ENCODE data around the gene ALKBH1. TPM values are rescaled to one million over a fixed set of nuclear protein-coding genes. Genes with fewer than 3 reads are reported as not detected.
A peak's percentile ranks its signal among the peaks of the same experiment; 100 is the strongest.
"Not testable (repeated sequence)": the region's sequence is repeated elsewhere in the genome, so short reads cannot be mapped to it uniquely, and the experiment has no call there.

ALKBH1 gene
- polyA plus RNA-seq, 1 donor (not counting 4 experiments of a cell fraction or from before 2014, with no cell fraction given) = 13.0 TPM

GRCh38 chr14:77667331-77667730 is 40.5 kb downstream of the ALKBH1 start:
- dilution Hi-C loops (cut with MboI; ENCODE audit: extremely low pct_ligation_motif_present, low sequenced_read_pairs) = no loop called here
- no peak for DNase-seq (ENCODE audit: low read depth, low spot score)
- no peak overlapping the region for H2AFZ ChIP-seq (ENCODE audit: control insufficient read depth, low read length)

GRCh38 chr14:77663293-77663692 is 44.5 kb downstream of the ALKBH1 start:
- TF ChIP-seq EZH2 (IDR thresholded peaks at IDR 0.05; ENCODE audit: low read length) = no peak
- no peak for TF ChIP-seq CTCF (optimal IDR thresholded peaks at IDR 0.05 in 1 of 3, IDR thresholded peaks at IDR 0.05 in 1 of 3, conservative IDR thresholded peaks at IDR 0.05 in 1 of 3; ENCODE audit: extremely low read depth in 1 of 3, insufficient read depth in 2 of 3, low read length in 3 of 3)
- dilution Hi-C loops (cut with MboI; ENCODE audit: extremely low pct_ligation_motif_present, low sequenced_read_pairs) = no loop called here
- peak; percentile 91 for FAIRE-seq

More at GRCh38 chr14:77667331-77667730, 40.5 kb downstream of the ALKBH1 start:
- H3K4me1 ChIP-seq (ENCODE audit: control insufficient read depth, extremely low read depth, insufficient read depth, low read length) = peaks cover 13% of the 10 kb centered on the region
- no peaks in the 10 kb centered on the region for H3K27me3 ChIP-seq (ENCODE audit: control insufficient read depth, extremely low read depth, insufficient read depth, low read length)
- no peak overlapping the region for H3K27ac ChIP-seq (ENCODE audit: control insufficient read depth, insufficient read depth, low read length)
- no peak for TF ChIP-seq CTCF (optimal IDR thresholded peaks at IDR 0.05 in 1 of 3, IDR thresholded peaks at IDR 0.05 in 1 of 3, conservative IDR thresholded peaks at IDR 0.05 in 1 of 3; ENCODE audit: extremely low read depth in 1 of 3, insufficient read depth in 2 of 3, low read length in 3 of 3)
- no peak for TF ChIP-seq EZH2 (IDR thresholded peaks at IDR 0.05; ENCODE audit: low read length)
- no peak overlapping the region for H3K4me2 ChIP-seq (ENCODE audit: control insufficient read depth, extremely low read depth, insufficient read depth, low read depth, low read length)
- no peaks in the 10 kb centered on the region for H3K9me1 ChIP-seq (ENCODE audit: control insufficient read depth, extremely low read depth, insufficient read depth, low read length)
- H4K20me1 ChIP-seq (ENCODE audit: control insufficient read depth, extremely low read depth, insufficient read depth, low read length) = no peaks in the 10 kb centered on the region
- H3K79me2 ChIP-seq (ENCODE audit: control insufficient read depth, insufficient read depth, low read length) = no peaks in the 10 kb centered on the region
- no peak overlapping the region for H3K9ac ChIP-seq (ENCODE audit: control insufficient read depth, extremely low read depth, insufficient read depth, low read length)
- H3K36me3 ChIP-seq (ENCODE audit: control insufficient read depth in 2 of 2, extremely low read depth in 1 of 2, insufficient read depth in 2 of 2, low read length in 2 of 2) = no peaks in the 10 kb centered on the region
- no peaks in the 10 kb centered on the region for H3K9me3 ChIP-seq (ENCODE audit: control insufficient read depth, low read depth, low read length)
- FAIRE-seq = no peak
- H3K4me3 ChIP-seq (ENCODE audit: control insufficient read depth in 2 of 3, extremely low read depth in 1 of 3, insufficient read depth in 2 of 3, low read depth in 1 of 3, low read length in 3 of 3) = no peak overlapping the region

GRCh38 chr14:77661562-77661961 is 46.3 kb downstream of the ALKBH1 start:
- H3K4me3 ChIP-seq (ENCODE audit: control insufficient read depth in 2 of 3, extremely low read depth in 1 of 3, insufficient read depth in 2 of 3, low read depth in 1 of 3, low read length in 3 of 3); H3K79me2 ChIP-seq (ENCODE audit: control insufficient read depth, insufficient read depth, low read length); DNase-seq (ENCODE audit: low read depth, low spot score); H2AFZ ChIP-seq (ENCODE audit: control insufficient read depth, low read length); H3K9me3 ChIP-seq (ENCODE audit: control insufficient read depth, low read depth, low read length); H3K9ac ChIP-seq (ENCODE audit: control insufficient read depth, extremely low read depth, insufficient read depth, low read length); H4K20me1 ChIP-seq (ENCODE audit: control insufficient read depth, extremely low read depth, insufficient read depth, low read length); H3K36me3 ChIP-seq (ENCODE audit: control insufficient read depth in 2 of 2, extremely low read depth in 1 of 2, insufficient read depth in 2 of 2, low read length in 2 of 2); H3K9me1 ChIP-seq (ENCODE audit: control insufficient read depth, extremely low read depth, insufficient read depth, low read length); FAIRE-seq; H3K27ac ChIP-seq (ENCODE audit: control insufficient read depth, insufficient read depth, low read length); H3K27me3 ChIP-seq (ENCODE audit: control insufficient read depth, extremely low read depth, insufficient read depth, low read length); H3K4me2 ChIP-seq (ENCODE audit: control insufficient read depth, extremely low read depth, insufficient read depth, low read depth, low read length); dilution Hi-C loops (cut with MboI; ENCODE audit: extremely low pct_ligation_motif_present, low sequenced_read_pairs): not testable (repeated sequence)
- H3K4me1 ChIP-seq (ENCODE audit: control insufficient read depth, extremely low read depth, insufficient read depth, low read length) = peaks cover 13% of the 10 kb centered on the region

More at GRCh38 chr14:77663293-77663692, 44.5 kb downstream of the ALKBH1 start:
- no peaks in the 10 kb centered on the region for H3K36me3 ChIP-seq (ENCODE audit: control insufficient read depth in 2 of 2, extremely low read depth in 1 of 2, insufficient read depth in 2 of 2, low read length in 2 of 2)
- H3K4me3 ChIP-seq (ENCODE audit: control insufficient read depth in 2 of 3, extremely low read depth in 1 of 3, insufficient read depth in 2 of 3, low read depth in 1 of 3, low read length in 3 of 3) = no peak overlapping the region
- H3K4me2 ChIP-seq (ENCODE audit: control insufficient read depth, extremely low read depth, insufficient read depth, low read depth, low read length) = peak overlapping the region; percentile 33
- peak; percentile 83 for DNase-seq (ENCODE audit: low read depth, low spot score)
- no peaks in the 10 kb centered on the region for H4K20me1 ChIP-seq (ENCODE audit: control insufficient read depth, extremely low read depth, insufficient read depth, low read length)
- H2AFZ ChIP-seq (ENCODE audit: control insufficient read depth, low read length) = no peak overlapping the region
- no peaks in the 10 kb centered on the region for H3K9me3 ChIP-seq (ENCODE audit: control insufficient read depth, low read depth, low read length)
- no peaks in the 10 kb centered on the region for H3K79me2 ChIP-seq (ENCODE audit: control insufficient read depth, insufficient read depth, low read length)
- peaks cover 13% of the 10 kb centered on the region for H3K4me1 ChIP-seq (ENCODE audit: control insufficient read depth, extremely low read depth, insufficient read depth, low read length)
- no peak overlapping the region for H3K9ac ChIP-seq (ENCODE audit: control insufficient read depth, extremely low read depth, insufficient read depth, low read length)
- no peaks in the 10 kb centered on the region for H3K9me1 ChIP-seq (ENCODE audit: control insufficient read depth, extremely low read depth, insufficient read depth, low read length)
- no peaks in the 10 kb centered on the region for H3K27me3 ChIP-seq (ENCODE audit: control insufficient read depth, extremely low read depth, insufficient read depth, low read length)
- H3K27ac ChIP-seq (ENCODE audit: control insufficient read depth, insufficient read depth, low read length) = no peak overlapping the region
